Right lobe of liver (tissue), 6 donors: Measurements from ENCODE around the gene WDPCP. TPM values are rescaled to one million over a fixed set of nuclear protein-coding genes. Genes with fewer than 3 reads are reported as not detected.

Experiments used
- ATAC-seq, 4 donors: fragments of 200-7000 bp; cut with Tn5 transposase; one replicate each; pipeline ENCODE4 v1.9.1; 2020; ENCODE audit warnings: mild to moderate bottlenecking in 4 of 4, moderate library complexity in 4 of 4
- DNase-seq, 3 donors: peaks; one replicate each; pipeline ENCODE4 v3.0.0-alpha.2; 2020
- H3K27ac ChIP-seq, 3 donors: fragments of 200-600 bp; one replicate each; pipeline ENCODE4 v1.8.0; 2022
- H3K27me3 ChIP-seq, 2 donors: fragments of 200-600 bp; one replicate each; pipeline ENCODE4 v1.8.0; 2022
- H3K36me3 ChIP-seq, 4 donors: fragments of 200-600 bp; sonication (generic) in 1 of 4; one replicate each; pipeline versions ENCODE4 v1.5.1 to v1.8.0; 2017 to 2022; ENCODE audit warnings: control low read depth in 1 of 4
- H3K4me1 ChIP-seq, 4 donors: fragments of 200-600 bp; sonication (generic) in 1 of 4; one replicate each; pipeline versions ENCODE4 v1.5.1 to v1.8.0; 2017 to 2022; ENCODE audit warnings: control low read depth in 1 of 4
- H3K4me3 ChIP-seq, 3 donors: fragments of 200-600 bp; one replicate each; pipeline ENCODE4 v1.8.0; 2022
- H3K9me3 ChIP-seq, 4 donors: fragments of 200-600 bp; sonication (generic) in 1 of 4; one replicate each; pipeline versions ENCODE4 v1.5.1 to v1.8.0; 2017 to 2022; ENCODE audit warnings: control low read depth in 1 of 4
- POLR2A ChIP-seq: fragments of 450-650 bp; IDR thresholded peaks from one replicate; pipeline ENCODE4 v1.6.1; 2017; ENCODE audit warnings: antibody characterized with exemption, mild to moderate bottlenecking
- whole genome bisulfite sequencing: methylation state at CpG from one replicate; pipeline ENCODE4 v1.1.6; 2018; ENCODE audit warnings: low coverage, low lambda C conversion rate; ENCODE audit not compliant: insufficient coverage; ENCODE audit errors: missing lambda C conversion rate; 5-methylcytosine and 5-hydroxymethylcytosine counted together
- intact Hi-C, 2 donors: fragments of 100-400 bp; cut with DNase I; formaldehyde crosslinking; loops; one replicate each; pipeline versions ENCODE4 v1.11.2 to v1.14.1; 2022
- total RNA-seq, 6 experiments: library from RNA; depleted of rRNA in 2 of 6; stranded (reverse); fragments of >200 nt in 2 of 6; fragmentation: NEBNext Ultra II Directional in 3 of 6; extraction: Animal tissue kit (Norgen Biotek cat#: 25700) in 3 of 6; gene quantifications; one replicate each; pipeline versions ENCODE4 v1.1.0 to v1.2.4, GENCODE V29; 2016 to 2023
- TF ChIP-seq, protein P1 (sequence below), 4 donors: fragments of 200-600 bp in 3 of 4; fragments of 450-650 bp in 1 of 4; IDR thresholded peaks; one replicate each; pipeline versions ENCODE4 v1.5.1 to v1.8.0; 2016 to 2022; ENCODE audit warnings: antibody characterized with exemption in 4 of 4, mild to moderate bottlenecking in 2 of 4
- donor health status: DM: no; HTN: yes; CAD: no.
- donor health status: DM: no; HTN: no; CAD: no.
- donor health status: DM: no; HTN: no; CAD: no.
- donor health status: DM: no; HTN: yes; CAD: no.
- donor health status: DM: no; HTN: yes; CAD: no.

The WDPCP gene
- total RNA-seq, 6 experiments from 2014 or later = 2.7 to 4.4 (median 3.0) TPM

DNA sequence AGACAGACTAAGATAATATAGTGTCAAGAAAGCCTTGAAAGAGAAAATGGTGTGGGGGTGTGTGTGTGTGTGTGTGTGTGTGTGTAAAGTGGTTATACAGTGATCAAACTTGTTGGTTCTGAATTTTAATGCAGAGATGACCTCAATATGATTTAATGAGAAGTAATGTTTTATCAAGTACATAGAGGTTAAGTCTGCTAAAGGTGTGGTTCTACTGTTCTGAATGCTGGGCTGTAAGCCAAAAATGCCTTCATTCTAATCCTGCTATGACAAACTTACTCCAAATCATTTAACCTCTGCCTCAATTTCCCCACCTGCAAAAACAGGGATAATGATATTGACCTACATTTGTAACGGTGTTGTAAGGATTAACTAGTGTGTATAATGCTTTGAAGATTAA, 87.9 kb downstream of the WDPCP start:
- Histone ChIP-seq H3K36me3 (no peaks in the 10 kb centered on the region), H3K4me1 (no peaks in the 10 kb centered on the region), H3K4me3 (no peak overlapping the region), H3K27ac (no peak overlapping the region), H3K9me3 (no peaks in the 10 kb centered on the region), H3K27me3 (no peaks in the 10 kb centered on the region)
- intact Hi-C loops = no loop called here
- WGBS = 89% methylated on average over 1 of the region's 1 CpG
- DNase-seq (no peak), ATAC-seq (no peak)
- no peak for TF ChIP-seq POLR2A
- TF ChIP-seq, protein P1, sequence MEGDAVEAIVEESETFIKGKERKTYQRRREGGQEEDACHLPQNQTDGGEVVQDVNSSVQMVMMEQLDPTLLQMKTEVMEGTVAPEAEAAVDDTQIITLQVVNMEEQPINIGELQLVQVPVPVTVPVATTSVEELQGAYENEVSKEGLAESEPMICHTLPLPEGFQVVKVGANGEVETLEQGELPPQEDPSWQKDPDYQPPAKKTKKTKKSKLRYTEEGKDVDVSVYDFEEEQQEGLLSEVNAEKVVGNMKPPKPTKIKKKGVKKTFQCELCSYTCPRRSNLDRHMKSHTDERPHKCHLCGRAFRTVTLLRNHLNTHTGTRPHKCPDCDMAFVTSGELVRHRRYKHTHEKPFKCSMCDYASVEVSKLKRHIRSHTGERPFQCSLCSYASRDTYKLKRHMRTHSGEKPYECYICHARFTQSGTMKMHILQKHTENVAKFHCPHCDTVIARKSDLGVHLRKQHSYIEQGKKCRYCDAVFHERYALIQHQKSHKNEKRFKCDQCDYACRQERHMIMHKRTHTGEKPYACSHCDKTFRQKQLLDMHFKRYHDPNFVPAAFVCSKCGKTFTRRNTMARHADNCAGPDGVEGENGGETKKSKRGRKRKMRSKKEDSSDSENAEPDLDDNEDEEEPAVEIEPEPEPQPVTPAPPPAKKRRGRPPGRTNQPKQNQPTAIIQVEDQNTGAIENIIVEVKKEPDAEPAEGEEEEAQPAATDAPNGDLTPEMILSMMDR (IDR thresholded peaks at IDR 0.05) = no peak

DNA sequence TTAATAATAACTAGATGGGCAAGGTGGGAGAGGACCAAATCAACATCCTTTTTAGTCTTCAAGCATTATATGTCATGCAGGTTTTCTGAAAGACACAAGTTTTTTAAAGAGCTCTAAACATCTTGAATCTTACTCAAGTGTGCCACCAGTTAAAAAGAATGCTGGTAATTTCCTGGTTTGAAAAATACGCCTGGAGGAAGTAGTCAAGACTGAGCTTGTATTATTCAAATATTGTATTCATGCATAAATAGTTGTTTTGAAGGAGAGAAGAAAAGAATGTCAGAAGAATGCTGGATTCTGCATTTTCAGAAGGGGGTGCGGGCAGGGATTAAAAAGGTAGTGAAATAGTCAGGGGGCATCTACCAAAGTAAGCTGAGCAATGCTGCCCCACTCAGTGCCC, 90.7 kb downstream of the WDPCP start:
- no peaks in the 10 kb centered on the region for H3K27me3 ChIP-seq
- DNase-seq (no peak), ATAC-seq (no peak)
- H3K27ac ChIP-seq = no peak overlapping the region
- H3K36me3 ChIP-seq = no peaks in the 10 kb centered on the region
- intact Hi-C loops = no loop called here
- no peaks in the 10 kb centered on the region for H3K9me3 ChIP-seq
- TF ChIP-seq POLR2A = no peak
- TF ChIP-seq, protein P1 (IDR thresholded peaks at IDR 0.05) = no peak
- WGBS = 69% methylated on average over 2 of the region's 2 CpGs
- no peak overlapping the region for H3K4me3 ChIP-seq
- H3K4me1 ChIP-seq = no peaks in the 10 kb centered on the region

DNA sequence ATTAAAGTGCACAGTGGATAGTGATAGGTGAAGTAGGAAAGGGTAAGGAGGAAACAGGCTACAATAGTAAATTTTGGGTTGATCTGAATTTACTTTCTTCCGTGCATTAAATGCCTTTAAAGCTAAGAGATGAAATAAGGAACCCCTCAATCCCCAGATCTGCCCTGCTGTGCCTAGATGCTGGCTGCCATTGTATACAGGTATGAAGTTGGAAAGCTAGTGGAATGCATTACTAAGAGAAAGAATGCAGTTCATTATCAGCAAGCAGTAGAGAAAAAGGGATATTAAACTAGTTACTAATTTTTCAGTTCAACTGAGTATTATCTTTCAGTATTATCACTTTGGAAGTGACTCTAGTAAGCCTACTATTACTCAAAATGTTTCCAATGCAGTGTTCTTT, 93.3 kb downstream of the WDPCP start:
- no peaks in the 10 kb centered on the region for H3K36me3 ChIP-seq
- ATAC-seq (no peak), DNase-seq (no peak)
- H3K9me3 ChIP-seq = no peaks in the 10 kb centered on the region
- TF ChIP-seq, protein P1 (IDR thresholded peaks at IDR 0.05) = no peak
- TF ChIP-seq POLR2A = no peak
- intact Hi-C loops = no loop called here
- no peaks in the 10 kb centered on the region for H3K4me1 ChIP-seq
- no peaks in the 10 kb centered on the region for H3K27me3 ChIP-seq
- no peak overlapping the region for H3K4me3 ChIP-seq
- 92% methylated on average over 1 of the region's 1 CpG for WGBS
- no peak overlapping the region for H3K27ac ChIP-seq

DNA sequence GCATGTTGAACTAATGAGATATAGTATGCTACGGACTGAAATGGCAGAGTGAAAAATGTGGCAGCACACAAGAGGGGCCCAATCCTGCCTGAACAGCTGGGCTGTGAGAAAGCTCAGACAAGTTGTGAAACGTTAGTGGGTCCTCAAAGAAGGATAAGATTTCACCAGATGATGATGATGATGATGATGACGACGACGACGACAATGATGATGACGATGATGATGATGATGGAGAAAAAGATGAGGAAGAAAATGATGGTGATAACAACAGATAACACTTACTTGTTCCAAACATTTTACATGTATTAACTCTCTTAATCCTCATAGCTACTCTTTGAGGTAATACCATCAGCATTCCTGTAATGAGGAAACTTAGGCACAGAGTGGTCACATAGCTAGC, 94.2 kb downstream of the WDPCP start:
- intact Hi-C loops = no loop called here
- Histone ChIP-seq H3K36me3 (no peaks in the 10 kb centered on the region), H3K9me3 (no peaks in the 10 kb centered on the region), H3K27me3 (no peaks in the 10 kb centered on the region), H3K27ac (no peak overlapping the region), H3K4me3 (no peak overlapping the region), H3K4me1 (no peaks in the 10 kb centered on the region)
- no peak for TF ChIP-seq POLR2A
- TF ChIP-seq, protein P1 (IDR thresholded peaks at IDR 0.05) = no peak
- ATAC-seq = no peak
- WGBS = 87% methylated on average over 7 of the region's 7 CpGs
- DNase-seq = no peak

DNA sequence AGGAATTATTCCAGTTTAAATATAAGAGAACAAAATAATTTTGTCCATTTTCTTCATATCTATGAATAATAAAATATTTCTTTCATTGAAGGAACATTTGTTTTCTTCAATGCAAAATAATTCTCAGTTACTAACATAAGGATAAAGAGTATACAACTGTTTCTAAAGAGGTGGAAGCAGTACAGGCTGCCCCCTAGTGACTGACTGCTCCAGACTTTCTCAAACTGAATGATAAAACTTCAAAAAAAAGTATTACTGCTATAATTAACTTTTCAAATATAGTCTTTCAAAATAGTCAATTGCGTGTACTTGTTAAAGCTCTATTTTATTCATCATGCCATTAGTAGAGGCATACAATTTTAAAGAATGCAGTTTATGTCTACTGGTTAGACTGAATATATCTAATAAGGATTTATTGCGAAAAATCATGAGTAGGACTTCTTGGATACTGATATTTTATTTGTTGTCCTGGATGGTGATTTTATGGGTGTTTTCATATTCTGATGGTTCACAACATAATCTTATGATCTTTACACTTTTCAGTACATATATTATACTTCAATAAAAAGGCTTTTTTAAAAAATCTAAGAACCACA, 100.1 kb downstream of the WDPCP start:
- Histone ChIP-seq H3K27ac (no peak overlapping the region), H3K9me3 (no peaks in the 10 kb centered on the region), H3K36me3 (no peaks in the 10 kb centered on the region), H3K4me1 (no peaks in the 10 kb centered on the region), H3K4me3 (no peak overlapping the region), H3K27me3 (no peaks in the 10 kb centered on the region)
- intact Hi-C loops = no loop called here
- no peak for TF ChIP-seq POLR2A
- TF ChIP-seq, protein P1 (IDR thresholded peaks at IDR 0.05) = peak; percentile 45 to 77 (median 69)
- DNase-seq (no peak), ATAC-seq (peak; percentile 45 to 49 (median 48))
- 57% methylated on average over 2 of the region's 2 CpGs for whole genome bisulfite sequencing
